GM12891 (cell line): ENCODE results near the gene TMPRSS2. TPM values are rescaled to one million over a fixed set of nuclear protein-coding genes. Genes with fewer than 3 reads are reported as not detected.

ENCODE experiments used
- DNase-seq: peaks from one replicate; pipeline ENCODE4 v3.0.0; 2011; ENCODE audit warnings: low spot score; ENCODE audit not compliant: insufficient read length
- FAIRE-seq: peaks from 2 replicates; lab custom pipeline; 2011; peaks lifted over from hg19 to GRCh38; lab: Jason Lieb, UNC
- PAX5 ChIP-seq: IDR thresholded peaks from 2 replicates; pipeline ENCODE4 v1.6.1; 2011; ENCODE audit warnings: low read length, moderate library complexity, mild to moderate bottlenecking; ENCODE audit not compliant: insufficient read depth, severe bottlenecking
- POLR2A ChIP-seq: IDR thresholded peaks from 2 replicates; pipeline ENCODE4 v1.6.1; 2011; ENCODE audit warnings: low read depth, low read length, control low read depth
- POLR2AphosphoS5 ChIP-seq: IDR thresholded peaks from 2 replicates; pipeline ENCODE4 v1.6.1; 2011; ENCODE audit warnings: low read depth, low read length, control low read depth
- POU2F2 ChIP-seq: IDR thresholded peaks from 2 replicates; pipeline ENCODE4 v1.6.1; 2011; ENCODE audit warnings: low read depth, mild to moderate bottlenecking, control low read depth, low read length, moderate library complexity
- SPI1 ChIP-seq: IDR thresholded peaks from 2 replicates; pipeline ENCODE4 v1.6.1; 2011; ENCODE audit warnings: low read depth, low read length, control low read depth
- TAF1 ChIP-seq: IDR thresholded peaks from 2 replicates; pipeline ENCODE4 v1.6.1; 2011; ENCODE audit warnings: low read depth, low read length, control low read depth
- polyA plus RNA-seq: library from polyadenylated mRNA; unstranded; fragments of >200 nt; gene quantifications from one replicate; pipeline ENCODE4 v1.2.1, GENCODE V29; 2012; ENCODE audit warnings: low read depth, missing spikeins, inconsistent platforms; ENCODE audit not compliant: missing spikeins

The TMPRSS2 gene
- polyA plus RNA-seq, result 0.04 TPM

- no peak for DNase-seq
- FAIRE-seq, result no peak
- TF ChIP-seq POU2F2, result no peak
- no peak for TF ChIP-seq SPI1
- no peak for TF ChIP-seq POLR2A
- no peak for TF ChIP-seq PAX5
- TF ChIP-seq POLR2AphosphoS5, result no peak
- TF ChIP-seq TAF1, result no peak
These were observed at the start of gene TMPRSS2 for GRCh38 chr21:41507521-41508414. TSS of gene TMPRSS2 (minus strand) at chr21:41508158. CDS start at chr21:41498133, 10,025 bp downstream.

- DNase-seq, result no peak
- no peak for FAIRE-seq
- TF ChIP-seq TAF1, result no peak
- TF ChIP-seq PAX5, result no peak
- no peak for TF ChIP-seq POLR2A
- TF ChIP-seq POLR2AphosphoS5, result no peak
- TF ChIP-seq POU2F2, result no peak
- TF ChIP-seq SPI1, result no peak
These were observed 47.1 kb upstream of the TMPRSS2 start for GRCh38 chr21:41555057-41555456.

GRCh38 chr21:41552254-41552653 is 44.3 kb upstream of the TMPRSS2 start:
- no peak for TF ChIP-seq POLR2AphosphoS5
- no peak for TF ChIP-seq POLR2A
- TF ChIP-seq TAF1, result no peak
- TF ChIP-seq SPI1, result no peak
- TF ChIP-seq PAX5, result no peak
- no peak for TF ChIP-seq POU2F2
- no peak for FAIRE-seq
- DNase-seq, result no peak

- FAIRE-seq, result no peak
- no peak for DNase-seq
- TF ChIP-seq POU2F2 (no peak), SPI1 (no peak), POLR2A (no peak), PAX5 (no peak), TAF1 (no peak), POLR2AphosphoS5 (no peak)
These were observed 40.8 kb upstream of the TMPRSS2 start for GRCh38 chr21:41548781-41549180.

GRCh38 chr21:41547111-41547510 is 39.2 kb upstream of the TMPRSS2 start:
- no peak for DNase-seq
- no peak for TF ChIP-seq POLR2A
- TF ChIP-seq PAX5, result no peak
- TF ChIP-seq POU2F2, result no peak
- TF ChIP-seq SPI1, result no peak
- TF ChIP-seq POLR2AphosphoS5, result no peak
- no peak for TF ChIP-seq TAF1
- no peak for FAIRE-seq

GRCh38 chr21:41545500-41546359 is 37.8 kb upstream of the TMPRSS2 start:
- DNase-seq, result no peak
- no peak for TF ChIP-seq TAF1
- TF ChIP-seq PAX5, result no peak
- TF ChIP-seq POLR2A, result no peak
- TF ChIP-seq POU2F2, result no peak
- TF ChIP-seq POLR2AphosphoS5, result no peak
- TF ChIP-seq SPI1, result no peak
- FAIRE-seq, result no peak

- DNase-seq, result no peak
- no peak for FAIRE-seq
- no peak for TF ChIP-seq POU2F2
- no peak for TF ChIP-seq SPI1
These were observed 34.8 kb upstream of the TMPRSS2 start for GRCh38 chr21:41542727-41543126.

GRCh38 chr21:41537356-41537755 is 29.4 kb upstream of the TMPRSS2 start:
- DNase-seq (no peak), FAIRE-seq (no peak)
- TF ChIP-seq PAX5, result no peak
- no peak for TF ChIP-seq POLR2AphosphoS5
- TF ChIP-seq SPI1, result no peak
- no peak for TF ChIP-seq POLR2A
- TF ChIP-seq TAF1, result no peak
- no peak for TF ChIP-seq POU2F2

- FAIRE-seq, result no peak
- no peak for TF ChIP-seq POLR2AphosphoS5
- no peak for DNase-seq
These were observed 28.8 kb upstream of the TMPRSS2 start for GRCh38 chr21:41536827-41537103.

GRCh38 chr21:41536076-41536826 is 28.3 kb upstream of the TMPRSS2 start:
- FAIRE-seq, result no peak
- no peak for TF ChIP-seq TAF1
- TF ChIP-seq SPI1, result no peak
- TF ChIP-seq POLR2A, result no peak
- no peak for TF ChIP-seq POU2F2
- TF ChIP-seq POLR2AphosphoS5, result no peak
- no peak for TF ChIP-seq PAX5
- DNase-seq, result no peak

GRCh38 chr21:41530366-41530765 is 22.4 kb upstream of the TMPRSS2 start:
- FAIRE-seq (no peak), DNase-seq (no peak)
- no peak for TF ChIP-seq POU2F2
- no peak for TF ChIP-seq SPI1
- no peak for TF ChIP-seq POLR2AphosphoS5
- no peak for TF ChIP-seq PAX5
- no peak for TF ChIP-seq POLR2A
- no peak for TF ChIP-seq TAF1
